IPS-NIHi11 (cell line): Measurements from ENCODE around the gene ARHGAP6.

Source experiments
- DNase-seq: peaks from one replicate; pipeline ENCODE4 v3.0.0; 2012; ENCODE audit warnings: mixed read lengths, low spot score

ARHGAP6 gene

GRCh38 chrX:11103751-11104150 lies 562.0 kb downstream of the ARHGAP6 start:
- no peak for DNase-seq

GRCh38 chrX:11103006-11103405 lies 562.7 kb downstream of the ARHGAP6 start:
- no peak for DNase-seq

- peak; percentile 38 for DNase-seq
These were observed 565.3 kb downstream of the ARHGAP6 start for GRCh38 chrX:11100281-11101035.

GRCh38 chrX:11099465-11099864 lies 566.3 kb downstream of the ARHGAP6 start:
- DNase-seq: no peak

GRCh38 chrX:11097933-11098332 lies 567.8 kb downstream of the ARHGAP6 start:
- no peak for DNase-seq

- no peak for DNase-seq
These were observed 575.9 kb downstream of the ARHGAP6 start for GRCh38 chrX:11089802-11090201.
